IPS DF 19.7 (cell line): ENCODE results near the gene ELP5.
"Not testable (repeated sequence)": the region's sequence is repeated elsewhere in the genome, so short reads cannot be mapped to it uniquely, and the experiment has no call there.

Source experiments
- DNase-seq: peaks from one replicate; pipeline ENCODE4 v3.0.0-alpha.2; 2013; ENCODE audit warnings: low read depth, low spot score

The ELP5 gene

GRCh38 chr17:7236808-7237207, 15.2 kb upstream of the ELP5 start:
- DNase-seq, result no peak

- no peak for DNase-seq
Observed at GRCh38 chr17:7237266-7237760, 14.7 kb upstream of the ELP5 start.

GRCh38 chr17:7237761-7238419, 14.1 kb upstream of the ELP5 start:
- no peak for DNase-seq

- no peak for DNase-seq
Observed at GRCh38 chr17:7238420-7239090, 13.5 kb upstream of the ELP5 start.

GRCh38 chr17:7239091-7240027, 12.7 kb upstream of the ELP5 start, which contains the start of gene PHF23:
TSS of gene PHF23 (minus strand) at chr17:7239457. CDS start at chr17:7239279, 178 bp downstream.
- DNase-seq, result peak; percentile 98

- DNase-seq, result no peak
Observed at GRCh38 chr17:7240375-7240774, 11.6 kb upstream of the ELP5 start.

- DNase-seq, result no peak
Observed at GRCh38 chr17:7241090-7241733, 10.8 kb upstream of the ELP5 start.

- DNase-seq, result no peak
Observed at GRCh38 chr17:7241783-7242716, 10.0 kb upstream of the ELP5 start, which contains the start of gene GABARAP. TSS of gene GABARAP (minus strand) at chr17:7242449. CDS start at chr17:7242330, 119 bp downstream.

- no peak for DNase-seq
Observed at GRCh38 chr17:7242717-7243452, 9.1 kb upstream of the ELP5 start.

- no peak for DNase-seq
Observed at GRCh38 chr17:7243453-7243729, 8.6 kb upstream of the ELP5 start.

GRCh38 chr17:7243838-7244237, 8.2 kb upstream of the ELP5 start:
- DNase-seq, result not testable (repeated sequence)

- DNase-seq, result no peak
Observed at GRCh38 chr17:7246779-7247178, 5.2 kb upstream of the ELP5 start.

- no peak for DNase-seq
Observed at GRCh38 chr17:7248796-7249195, 3.2 kb upstream of the ELP5 start.

- no peak for DNase-seq
Observed at GRCh38 chr17:7249214-7249613, 2.8 kb upstream of the ELP5 start.

- no peak for DNase-seq
Observed at GRCh38 chr17:7249830-7250229, 2.2 kb upstream of the ELP5 start.

- no peak for DNase-seq
Observed at GRCh38 chr17:7250695-7251627, 1.1 kb upstream of the ELP5 start.

- DNase-seq, result peak; percentile 98
Observed at GRCh38 chr17:7251661-7252175, 297 bp upstream of the ELP5 start, which contains the start of gene CTDNEP1. TSS of gene CTDNEP1 (minus strand) at chr17:7251734. CDS start at chr17:7251296, 438 bp downstream.

- DNase-seq, result no peak
Observed at GRCh38 chr17:7253082-7253481, 1.1 kb downstream of the ELP5 start.
